ENCODE results near the gene PHLDB2. TPM values are rescaled to one million over a fixed set of nuclear protein-coding genes. Genes with fewer than 3 reads are reported as not detected.

The PHLDB2 gene
- polyA plus RNA-seq, 1 donor (not counting 4 experiments of a cell fraction or from before 2014, with no cell fraction given), result 150 TPM

- peaks cover 12% of the 10 kb centered on the region for H4K20me1 ChIP-seq (ENCODE audit: control insufficient read depth, extremely low read depth, insufficient read depth, low read length)
- H3K9me3 ChIP-seq (ENCODE audit: control insufficient read depth, low read depth, low read length), result no peaks in the 10 kb centered on the region
- dilution Hi-C loops (cut with MboI; ENCODE audit: extremely low pct_ligation_motif_present, low sequenced_read_pairs), result no loop called here
- peaks cover 91% of the 10 kb centered on the region for H3K79me2 ChIP-seq (ENCODE audit: control insufficient read depth, insufficient read depth, low read length)
- H3K4me1 ChIP-seq (ENCODE audit: control insufficient read depth, extremely low read depth, insufficient read depth, low read length), result no peaks in the 10 kb centered on the region
- peaks cover 3% of the 10 kb centered on the region for H3K9me1 ChIP-seq (ENCODE audit: control insufficient read depth, extremely low read depth, insufficient read depth, low read length)
- H3K4me2 ChIP-seq (ENCODE audit: control insufficient read depth, extremely low read depth, insufficient read depth, low read depth, low read length), result no peak overlapping the region
- no peaks in the 10 kb centered on the region for H3K27me3 ChIP-seq (ENCODE audit: control insufficient read depth, extremely low read depth, insufficient read depth, low read length)
- H3K36me3 ChIP-seq (ENCODE audit: control insufficient read depth in 2 of 2, extremely low read depth in 1 of 2, insufficient read depth in 2 of 2, low read length in 2 of 2), result peaks cover 10 to 49% of the 10 kb centered on the region in 2 experiments
- no peak overlapping the region for H2AFZ ChIP-seq (ENCODE audit: control insufficient read depth, low read length)
- H3K4me3 ChIP-seq (ENCODE audit: control insufficient read depth in 2 of 3, extremely low read depth in 1 of 3, insufficient read depth in 2 of 3, low read depth in 1 of 3, low read length in 3 of 3), result no peak overlapping the region
- H3K9ac ChIP-seq (ENCODE audit: control insufficient read depth, extremely low read depth, insufficient read depth, low read length), result no peak overlapping the region
- H3K27ac ChIP-seq (ENCODE audit: control insufficient read depth, insufficient read depth, low read length), result peak overlapping the region; percentile 14
- no peak for TF ChIP-seq EZH2 (IDR thresholded peaks at IDR 0.05; ENCODE audit: low read length)
- DNase-seq (ENCODE audit: low read depth, low spot score), result no peak
- FAIRE-seq, result no peak
Measured at GRCh38 chr3:111890051-111890580, 31.1 kb downstream of the PHLDB2 start.

DNA sequence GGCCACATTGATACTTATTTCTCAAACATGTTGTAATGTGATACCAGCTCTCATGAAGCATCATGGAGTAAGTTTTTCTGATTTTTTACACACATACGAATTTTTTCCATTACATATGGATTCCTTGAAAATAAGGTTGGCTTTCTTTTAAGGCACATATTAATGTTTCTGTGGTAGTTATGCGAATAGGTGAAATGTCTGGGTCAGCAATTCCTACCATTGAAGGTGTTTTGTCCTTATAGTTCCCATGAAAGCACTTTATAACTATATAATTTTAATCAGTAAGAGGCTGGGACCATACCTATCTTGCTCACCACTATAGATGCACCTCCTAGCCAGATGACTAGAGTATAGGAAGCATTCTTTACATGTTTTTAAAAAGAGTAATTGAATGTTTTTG, 33.0 kb downstream of the PHLDB2 start:
- Histone ChIP-seq H3K9me3 (ENCODE audit: control insufficient read depth, low read depth, low read length) (no peaks in the 10 kb centered on the region), H3K79me2 (ENCODE audit: control insufficient read depth, insufficient read depth, low read length) (peaks cover 91% of the 10 kb centered on the region), H4K20me1 (ENCODE audit: control insufficient read depth, extremely low read depth, insufficient read depth, low read length) (peaks cover 9% of the 10 kb centered on the region), H3K9ac (ENCODE audit: control insufficient read depth, extremely low read depth, insufficient read depth, low read length) (no peak overlapping the region), H3K27ac (ENCODE audit: control insufficient read depth, insufficient read depth, low read length) (no peak overlapping the region), H3K9me1 (ENCODE audit: control insufficient read depth, extremely low read depth, insufficient read depth, low read length) (peaks cover 3% of the 10 kb centered on the region), H3K36me3 (ENCODE audit: control insufficient read depth in 2 of 2, extremely low read depth in 1 of 2, insufficient read depth in 2 of 2, low read length in 2 of 2) (peaks cover 5 to 36% of the 10 kb centered on the region in 2 experiments), H3K4me2 (ENCODE audit: control insufficient read depth, extremely low read depth, insufficient read depth, low read depth, low read length) (no peak overlapping the region), H3K4me3 (ENCODE audit: control insufficient read depth in 2 of 3, extremely low read depth in 1 of 3, insufficient read depth in 2 of 3, low read depth in 1 of 3, low read length in 3 of 3) (no peak overlapping the region), H2AFZ (ENCODE audit: control insufficient read depth, low read length) (no peak overlapping the region), H3K27me3 (ENCODE audit: control insufficient read depth, extremely low read depth, insufficient read depth, low read length) (no peaks in the 10 kb centered on the region), H3K4me1 (ENCODE audit: control insufficient read depth, extremely low read depth, insufficient read depth, low read length) (no peaks in the 10 kb centered on the region)
- TF ChIP-seq EZH2 (IDR thresholded peaks at IDR 0.05; ENCODE audit: low read length), result no peak
- TF ChIP-seq, protein P1, sequence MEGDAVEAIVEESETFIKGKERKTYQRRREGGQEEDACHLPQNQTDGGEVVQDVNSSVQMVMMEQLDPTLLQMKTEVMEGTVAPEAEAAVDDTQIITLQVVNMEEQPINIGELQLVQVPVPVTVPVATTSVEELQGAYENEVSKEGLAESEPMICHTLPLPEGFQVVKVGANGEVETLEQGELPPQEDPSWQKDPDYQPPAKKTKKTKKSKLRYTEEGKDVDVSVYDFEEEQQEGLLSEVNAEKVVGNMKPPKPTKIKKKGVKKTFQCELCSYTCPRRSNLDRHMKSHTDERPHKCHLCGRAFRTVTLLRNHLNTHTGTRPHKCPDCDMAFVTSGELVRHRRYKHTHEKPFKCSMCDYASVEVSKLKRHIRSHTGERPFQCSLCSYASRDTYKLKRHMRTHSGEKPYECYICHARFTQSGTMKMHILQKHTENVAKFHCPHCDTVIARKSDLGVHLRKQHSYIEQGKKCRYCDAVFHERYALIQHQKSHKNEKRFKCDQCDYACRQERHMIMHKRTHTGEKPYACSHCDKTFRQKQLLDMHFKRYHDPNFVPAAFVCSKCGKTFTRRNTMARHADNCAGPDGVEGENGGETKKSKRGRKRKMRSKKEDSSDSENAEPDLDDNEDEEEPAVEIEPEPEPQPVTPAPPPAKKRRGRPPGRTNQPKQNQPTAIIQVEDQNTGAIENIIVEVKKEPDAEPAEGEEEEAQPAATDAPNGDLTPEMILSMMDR (optimal IDR thresholded peaks at IDR 0.05 in 1 of 3, IDR thresholded peaks at IDR 0.05 in 1 of 3, conservative IDR thresholded peaks at IDR 0.05 in 1 of 3; ENCODE audit: extremely low read depth in 1 of 3, insufficient read depth in 2 of 3, low read length in 3 of 3), result no peak
- no peak for FAIRE-seq
- dilution Hi-C loops (cut with MboI; ENCODE audit: extremely low pct_ligation_motif_present, low sequenced_read_pairs), result no loop called here
- DNase-seq (ENCODE audit: low read depth, low spot score), result no peak

- no peak overlapping the region for H3K27ac ChIP-seq (ENCODE audit: control insufficient read depth, insufficient read depth, low read length)
Measured at GRCh38 chr3:111895071-111895470, 36.0 kb downstream of the PHLDB2 start.

More at GRCh38 chr3:111895071-111895470, 36.0 kb downstream of the PHLDB2 start:
- no peak overlapping the region for H3K4me2 ChIP-seq (ENCODE audit: control insufficient read depth, extremely low read depth, insufficient read depth, low read depth, low read length)
- no peaks in the 10 kb centered on the region for H3K9me3 ChIP-seq (ENCODE audit: control insufficient read depth, low read depth, low read length)
- peaks cover 91% of the 10 kb centered on the region for H3K79me2 ChIP-seq (ENCODE audit: control insufficient read depth, insufficient read depth, low read length)
- H2AFZ ChIP-seq (ENCODE audit: control insufficient read depth, low read length), result no peak overlapping the region
- H4K20me1 ChIP-seq (ENCODE audit: control insufficient read depth, extremely low read depth, insufficient read depth, low read length), result peaks cover 7% of the 10 kb centered on the region
- no peak for TF ChIP-seq EZH2 (IDR thresholded peaks at IDR 0.05; ENCODE audit: low read length)
- TF ChIP-seq, protein P1 (optimal IDR thresholded peaks at IDR 0.05 in 1 of 3, IDR thresholded peaks at IDR 0.05 in 1 of 3, conservative IDR thresholded peaks at IDR 0.05 in 1 of 3; ENCODE audit: extremely low read depth in 1 of 3, insufficient read depth in 2 of 3, low read length in 3 of 3), result peak in 2 of 3 experiments; percentile 11 to 45
- dilution Hi-C loops (cut with MboI; ENCODE audit: extremely low pct_ligation_motif_present, low sequenced_read_pairs), result no loop called here
- no peak overlapping the region for H3K9ac ChIP-seq (ENCODE audit: control insufficient read depth, extremely low read depth, insufficient read depth, low read length)
- H3K9me1 ChIP-seq (ENCODE audit: control insufficient read depth, extremely low read depth, insufficient read depth, low read length), result peaks cover under 1% of the 10 kb centered on the region
- FAIRE-seq (peak; percentile 34), DNase-seq (ENCODE audit: low read depth, low spot score) (no peak)
- peaks cover 12 to 27% of the 10 kb centered on the region in 2 experiments for H3K36me3 ChIP-seq (ENCODE audit: control insufficient read depth in 2 of 2, extremely low read depth in 1 of 2, insufficient read depth in 2 of 2, low read length in 2 of 2)
- no peak overlapping the region for H3K4me3 ChIP-seq (ENCODE audit: control insufficient read depth in 2 of 3, extremely low read depth in 1 of 3, insufficient read depth in 2 of 3, low read depth in 1 of 3, low read length in 3 of 3)
- H3K27me3 ChIP-seq (ENCODE audit: control insufficient read depth, extremely low read depth, insufficient read depth, low read length), result no peaks in the 10 kb centered on the region
- peaks cover 4% of the 10 kb centered on the region for H3K4me1 ChIP-seq (ENCODE audit: control insufficient read depth, extremely low read depth, insufficient read depth, low read length)

Data from keratinocyte (primary cell).